Skeletal muscle tissue (tissue), 4 donors: ENCODE measurements around the gene CRADD. TPM values are rescaled to one million over a fixed set of nuclear protein-coding genes. Genes with fewer than 3 reads are reported as not detected.

Source experiments
- H3K27ac ChIP-seq: one replicate; pipeline ENCODE4 v1.7.0; 2013; ENCODE audit warnings: mild to moderate bottlenecking, low read depth, low read length, inconsistent platforms
- H3K27me3 ChIP-seq, 3 donors: one replicate each; pipeline ENCODE4 v1.7.0; 2013; ENCODE audit warnings: low read length in 3 of 3; ENCODE audit not compliant: control insufficient read depth in 3 of 3, insufficient read depth in 3 of 3
- H3K36me3 ChIP-seq, 3 donors: one replicate each; pipeline ENCODE4 v1.7.0; 2013; ENCODE audit warnings: low read length in 3 of 3; ENCODE audit not compliant: control insufficient read depth in 3 of 3, insufficient read depth in 3 of 3
- H3K4me1 ChIP-seq, 3 donors: one replicate each; pipeline ENCODE4 v1.7.0; 2013; ENCODE audit warnings: low read length in 3 of 3, mild to moderate bottlenecking in 3 of 3; ENCODE audit not compliant: control insufficient read depth in 3 of 3, insufficient read depth in 3 of 3
- H3K4me3 ChIP-seq, 3 donors: one replicate each; pipeline ENCODE4 v1.7.0; 2013; ENCODE audit warnings: low read length in 3 of 3
- H3K9ac ChIP-seq, 3 donors: one replicate each; pipeline ENCODE4 v1.7.0; 2013; ENCODE audit warnings: low read length in 3 of 3, mild to moderate bottlenecking in 3 of 3, moderate library complexity in 2 of 3, low read depth in 1 of 3
- H3K9me3 ChIP-seq, 3 donors: one replicate each; pipeline ENCODE4 v1.7.0; 2013; ENCODE audit warnings: low read length in 3 of 3; ENCODE audit not compliant: control insufficient read depth in 3 of 3
- total RNA-seq: library from RNA; depleted of rRNA; stranded (reverse); fragments of >200 nt; gene quantifications from one replicate; pipeline ENCODE4 v1.2.3, GENCODE V29; 2014
- donor health status: Osteomylitis.

CRADD gene
- total RNA-seq, 1 donor from 2014 or later = 18.3 TPM

DNA sequence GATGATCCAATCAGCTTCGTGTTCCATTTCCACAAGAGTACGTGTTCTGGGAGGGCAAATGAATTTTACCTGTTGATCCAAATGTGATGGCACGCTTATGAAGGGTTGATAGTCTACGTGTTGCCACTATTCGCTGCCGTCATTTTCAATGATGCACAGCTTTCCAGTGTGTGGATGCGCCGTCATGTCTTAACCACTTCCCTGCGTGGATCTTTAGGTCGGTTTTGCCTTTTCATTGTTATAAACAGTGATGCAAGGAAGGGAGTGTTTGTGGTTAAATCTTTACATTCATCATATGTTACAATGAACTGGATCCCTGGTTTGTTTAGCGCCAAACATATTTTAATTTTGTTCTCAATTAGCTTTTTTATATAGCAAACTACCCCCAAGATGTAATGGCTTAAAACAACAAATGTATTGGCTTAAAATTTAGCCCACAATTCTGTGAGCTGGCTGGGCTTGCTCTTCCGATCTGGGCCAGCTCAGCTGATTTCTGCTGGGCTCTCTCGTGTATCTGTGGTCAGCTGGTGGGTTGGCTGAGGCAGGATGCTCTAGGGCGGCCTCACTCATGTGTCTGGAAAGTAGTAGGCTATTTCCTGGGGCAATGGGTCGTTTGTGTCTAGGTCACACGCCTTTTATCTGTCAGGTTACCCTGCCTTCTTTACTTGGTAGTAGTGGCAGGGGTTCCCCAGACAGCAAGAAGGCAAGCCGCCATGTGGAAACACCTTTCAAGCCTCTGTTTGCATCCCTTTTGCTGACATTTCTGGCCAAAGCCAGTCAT, 176.7 kb downstream of the CRADD start:
- H3K9ac ChIP-seq = no peak overlapping the region
- peaks cover 0 to 2% (median 0%) of the 10 kb centered on the region in 3 donors for H3K36me3 ChIP-seq
- H3K27me3 ChIP-seq = no peaks in the 10 kb centered on the region
- H3K27ac ChIP-seq = no peak overlapping the region
- no peaks in the 10 kb centered on the region for H3K9me3 ChIP-seq
- no peak overlapping the region for H3K4me3 ChIP-seq
- peaks cover under 1 to 5% (median 3%) of the 10 kb centered on the region in 3 donors for H3K4me1 ChIP-seq

DNA sequence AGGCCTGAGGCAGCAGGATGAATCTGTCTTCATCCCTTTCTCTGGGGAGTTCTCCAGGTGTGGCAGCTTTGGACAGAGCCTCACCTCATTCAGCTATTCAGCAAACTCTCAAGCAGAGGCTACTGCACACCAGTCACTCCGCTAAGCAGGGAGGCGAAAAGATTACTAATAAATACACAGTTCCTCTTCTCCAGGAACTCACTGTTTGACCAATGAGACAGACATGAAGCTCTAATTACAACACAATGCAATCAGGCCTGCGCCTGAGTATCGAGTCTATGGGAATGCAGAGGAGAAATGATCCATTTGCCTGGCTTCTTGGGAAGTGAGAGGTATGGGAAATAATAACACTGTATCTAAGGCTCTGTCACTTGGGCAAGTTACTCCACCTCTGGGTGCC, 178.1 kb downstream of the CRADD start:
- Histone ChIP-seq H3K27ac (no peak overlapping the region), H3K9me3 (no peaks in the 10 kb centered on the region), H3K27me3 (no peaks in the 10 kb centered on the region), H3K9ac (no peak overlapping the region), H3K4me3 (no peak overlapping the region), H3K36me3 (no peaks in the 10 kb centered on the region), H3K4me1 (peaks cover 0 to 5% (median 3%) of the 10 kb centered on the region in 3 donors)

DNA sequence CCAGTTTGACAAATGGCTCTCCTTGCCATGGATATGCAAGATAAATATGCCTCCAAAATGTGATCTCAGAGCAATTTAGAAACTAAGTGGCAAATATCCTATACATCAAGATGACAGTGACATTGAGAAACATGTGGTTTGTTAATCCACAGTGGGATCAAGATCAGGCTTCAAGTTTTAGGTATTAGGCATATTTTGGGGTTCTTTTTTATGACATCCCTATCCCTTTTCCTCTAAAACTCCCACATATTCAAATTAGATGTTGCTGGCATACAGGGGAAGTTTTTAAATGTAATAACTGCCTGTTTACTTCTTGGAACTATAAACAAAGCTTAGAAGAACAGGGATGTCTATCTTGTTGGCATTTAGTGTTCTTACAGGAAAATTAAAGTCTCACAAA, 179.4 kb downstream of the CRADD start:
- Histone ChIP-seq H3K36me3 (no peaks in the 10 kb centered on the region), H3K4me1 (peaks cover 0 to 5% (median 3%) of the 10 kb centered on the region in 3 donors), H3K9ac (no peak overlapping the region), H3K27me3 (no peaks in the 10 kb centered on the region), H3K27ac (no peak overlapping the region), H3K9me3 (no peaks in the 10 kb centered on the region), H3K4me3 (no peak overlapping the region)

DNA sequence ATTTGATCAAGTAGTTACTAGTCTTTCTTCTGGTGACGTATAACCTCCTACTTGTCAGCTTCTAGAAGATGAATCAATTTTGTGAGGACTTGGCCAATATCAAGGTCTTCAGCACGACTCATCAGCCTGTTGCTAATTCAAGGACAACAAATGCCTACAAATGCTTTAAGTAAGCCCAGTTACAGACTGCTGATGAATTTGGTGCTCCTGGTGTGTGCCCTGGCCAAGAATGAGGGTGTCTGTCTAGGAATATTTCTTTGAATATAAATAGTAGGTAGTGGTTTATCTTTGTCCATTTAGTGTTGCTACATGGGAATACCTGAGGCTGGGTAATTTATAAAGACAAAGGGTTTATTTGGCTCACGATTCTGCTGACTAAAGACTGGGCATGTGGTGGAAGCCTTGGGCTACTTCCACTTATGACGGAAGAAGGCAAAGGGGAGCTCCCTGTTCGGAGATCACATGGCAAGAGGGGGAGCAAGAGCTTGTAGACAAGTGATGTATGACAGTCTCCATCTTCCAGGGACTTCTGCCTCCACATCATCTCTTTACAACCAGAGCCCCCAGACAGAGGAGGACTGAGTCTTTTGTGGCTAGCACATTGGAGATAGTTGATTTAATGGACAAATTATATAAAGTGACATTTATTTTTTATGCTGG, 180.2 kb downstream of the CRADD start:
- no peaks in the 10 kb centered on the region for H3K27me3 ChIP-seq
- H3K36me3 ChIP-seq = no peaks in the 10 kb centered on the region
- H3K4me3 ChIP-seq = no peak overlapping the region
- H3K9ac ChIP-seq = no peak overlapping the region
- H3K9me3 ChIP-seq = no peaks in the 10 kb centered on the region
- H3K27ac ChIP-seq = no peak overlapping the region
- peaks cover 0 to 5% (median 3%) of the 10 kb centered on the region in 3 donors for H3K4me1 ChIP-seq

DNA sequence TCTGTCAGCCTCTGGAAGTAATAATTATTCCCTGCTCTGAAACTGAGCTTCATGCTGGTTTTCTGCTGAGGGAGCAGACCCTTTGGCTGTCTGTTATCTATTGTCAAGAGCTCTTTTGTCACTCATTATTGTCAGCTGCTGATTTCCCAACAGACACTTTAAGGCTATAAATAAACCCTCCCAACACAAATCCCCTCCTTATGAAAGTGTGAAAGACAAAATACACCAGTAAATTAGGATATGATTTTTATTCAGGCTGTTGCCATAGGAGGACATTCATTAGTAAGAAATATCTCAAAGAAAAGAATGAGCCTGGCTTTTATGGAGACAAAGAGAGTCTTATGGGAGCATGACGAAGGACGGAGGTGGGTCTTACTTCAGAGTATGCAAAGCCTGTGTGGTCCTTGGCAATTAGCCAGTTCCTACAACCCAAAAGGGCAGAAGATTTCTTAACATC, 180.8 kb downstream of the CRADD start:
- H3K9ac ChIP-seq = no peak overlapping the region
- no peak overlapping the region for H3K4me3 ChIP-seq
- no peaks in the 10 kb centered on the region for H3K9me3 ChIP-seq
- no peaks in the 10 kb centered on the region for H3K27me3 ChIP-seq
- no peak overlapping the region for H3K27ac ChIP-seq
- no peaks in the 10 kb centered on the region for H3K36me3 ChIP-seq
- peaks cover 0 to 5% (median 3%) of the 10 kb centered on the region in 3 donors for H3K4me1 ChIP-seq

DNA sequence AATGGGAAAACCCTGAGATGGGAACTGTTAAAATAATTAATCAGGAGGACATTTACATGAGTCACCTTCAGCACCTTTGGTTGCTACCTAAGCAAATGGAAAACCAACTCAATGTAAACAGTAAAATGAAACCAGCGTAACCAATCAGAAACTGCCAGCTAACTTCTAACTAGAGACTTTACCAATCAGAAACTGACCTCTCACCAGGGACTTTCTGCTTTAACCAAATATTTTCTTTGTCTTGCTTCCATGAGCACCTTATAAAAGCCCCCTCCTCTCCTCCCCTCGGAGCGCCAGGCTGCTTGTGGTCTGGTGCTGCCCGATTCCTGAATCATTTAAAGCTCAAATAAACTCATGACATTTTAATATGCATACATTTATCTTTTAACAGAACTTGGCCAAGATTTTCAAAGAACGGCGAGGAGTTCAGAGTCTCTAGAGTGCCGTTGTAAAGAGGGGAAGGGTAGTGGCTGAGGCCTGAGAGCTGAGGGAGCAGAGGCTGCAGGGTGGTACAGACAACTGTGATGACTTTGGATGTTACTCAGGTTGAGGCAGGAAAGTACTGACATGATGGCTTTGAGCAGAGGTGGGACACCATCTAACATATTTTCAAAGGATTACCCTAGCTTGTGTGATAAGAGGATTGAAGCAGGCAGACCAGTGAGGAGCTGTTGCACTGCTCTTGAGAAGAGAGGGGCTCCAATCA, 183.6 kb downstream of the CRADD start:
- H3K9me3 ChIP-seq = peaks cover 0 to 16% (median 3%) of the 10 kb centered on the region in 3 donors
- no peak overlapping the region for H3K9ac ChIP-seq
- H3K36me3 ChIP-seq = no peaks in the 10 kb centered on the region
- H3K27me3 ChIP-seq = no peaks in the 10 kb centered on the region
- H3K27ac ChIP-seq = no peak overlapping the region
- no peak overlapping the region for H3K4me3 ChIP-seq
- peaks cover 0 to 5% (median 3%) of the 10 kb centered on the region in 3 donors for H3K4me1 ChIP-seq

DNA sequence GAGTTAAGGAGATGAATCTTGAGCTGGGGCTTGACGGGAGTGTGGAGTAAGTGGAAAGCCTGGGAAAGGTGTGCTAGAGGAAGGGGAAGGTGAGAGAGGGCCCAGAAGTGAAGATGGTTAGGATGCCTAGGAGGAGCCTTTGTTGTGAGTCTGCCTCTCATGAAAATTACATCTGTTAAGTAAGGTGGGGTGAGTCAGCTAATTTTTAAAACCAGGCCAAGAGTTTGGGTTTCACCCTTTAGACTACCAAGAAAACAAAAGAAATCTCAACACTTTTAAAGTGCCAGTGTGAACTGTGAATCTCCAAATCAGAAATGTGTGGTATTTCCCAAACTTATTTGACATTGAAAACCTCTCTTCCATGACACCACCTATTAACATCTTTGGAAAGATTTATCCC, 185.2 kb downstream of the CRADD start:
- no peak overlapping the region for H3K27ac ChIP-seq
- H3K4me3 ChIP-seq = no peak overlapping the region
- H3K9ac ChIP-seq = no peak overlapping the region
- peaks cover 0 to 16% (median 3%) of the 10 kb centered on the region in 3 donors for H3K9me3 ChIP-seq
- no peaks in the 10 kb centered on the region for H3K36me3 ChIP-seq
- H3K4me1 ChIP-seq = peaks cover 0 to 3% (median under 1%) of the 10 kb centered on the region in 3 donors
- no peaks in the 10 kb centered on the region for H3K27me3 ChIP-seq

DNA sequence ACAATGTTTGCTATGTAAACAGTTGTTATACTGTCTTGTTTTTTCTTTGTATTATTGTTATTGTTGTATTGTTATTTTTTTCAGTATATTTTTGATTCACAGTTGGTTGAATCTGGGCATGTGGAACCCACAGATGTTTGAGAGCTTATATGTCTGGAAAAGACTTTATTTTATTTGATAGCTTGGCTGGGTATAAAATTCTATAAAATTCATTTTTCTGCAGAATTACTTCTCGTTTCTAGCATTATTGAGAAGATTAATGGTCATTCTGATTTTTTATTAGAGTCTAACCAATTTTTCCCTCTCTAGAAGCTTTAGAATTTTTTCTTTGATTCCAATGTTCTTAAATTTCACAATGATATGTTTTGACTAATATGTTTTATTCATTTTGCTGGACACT, 188.6 kb downstream of the CRADD start:
- H3K4me3 ChIP-seq = no peak overlapping the region
- H3K27me3 ChIP-seq = no peaks in the 10 kb centered on the region
- H3K36me3 ChIP-seq = no peaks in the 10 kb centered on the region
- H3K9me3 ChIP-seq = peaks cover 0 to 16% (median 3%) of the 10 kb centered on the region in 3 donors
- no peak overlapping the region for H3K9ac ChIP-seq
- no peak overlapping the region for H3K27ac ChIP-seq
- H3K4me1 ChIP-seq = peaks cover 0 to 3% (median 0%) of the 10 kb centered on the region in 3 donors

DNA sequence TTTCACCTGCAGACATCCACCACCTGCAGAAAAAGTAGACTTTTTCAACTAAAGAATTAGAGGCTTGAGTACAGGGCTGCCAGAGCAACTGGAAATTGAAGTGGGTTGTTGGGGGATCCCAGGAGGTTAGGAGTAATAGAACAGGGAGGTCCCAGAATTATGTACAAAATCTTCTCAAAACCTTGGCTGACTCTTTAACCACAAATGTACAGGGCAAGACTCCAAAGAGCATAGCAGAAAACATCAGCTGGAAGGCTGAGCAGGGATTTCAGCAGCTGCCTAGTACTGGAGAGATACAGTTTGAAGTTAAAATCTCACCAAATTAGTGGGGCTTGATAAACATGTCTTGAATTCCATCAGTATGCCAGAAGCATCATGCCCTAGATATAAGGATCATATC, 191.6 kb downstream of the CRADD start:
- H3K9ac ChIP-seq = no peak overlapping the region
- H3K36me3 ChIP-seq = no peaks in the 10 kb centered on the region
- no peak overlapping the region for H3K27ac ChIP-seq
- no peak overlapping the region for H3K4me3 ChIP-seq
- no peaks in the 10 kb centered on the region for H3K27me3 ChIP-seq
- H3K4me1 ChIP-seq = peaks cover 0 to 3% (median 0%) of the 10 kb centered on the region in 3 donors
- peaks cover 0 to 25% (median 4%) of the 10 kb centered on the region in 3 donors for H3K9me3 ChIP-seq
